ENCODE results near the gene CTIF. TPM values are rescaled to one million over a fixed set of nuclear protein-coding genes. Genes with fewer than 3 reads are reported as not detected.

CTIF gene
- total RNA-seq, 2 experiments from 2014 or later: 6.3 to 6.9 TPM

- CTCF ChIA-PET: no interaction called here
- POLR2A ChIA-PET: no interaction called here
Measured at GRCh38 chr18:48837676-48838075, 298.8 kb downstream of the CTIF start.

DNA sequence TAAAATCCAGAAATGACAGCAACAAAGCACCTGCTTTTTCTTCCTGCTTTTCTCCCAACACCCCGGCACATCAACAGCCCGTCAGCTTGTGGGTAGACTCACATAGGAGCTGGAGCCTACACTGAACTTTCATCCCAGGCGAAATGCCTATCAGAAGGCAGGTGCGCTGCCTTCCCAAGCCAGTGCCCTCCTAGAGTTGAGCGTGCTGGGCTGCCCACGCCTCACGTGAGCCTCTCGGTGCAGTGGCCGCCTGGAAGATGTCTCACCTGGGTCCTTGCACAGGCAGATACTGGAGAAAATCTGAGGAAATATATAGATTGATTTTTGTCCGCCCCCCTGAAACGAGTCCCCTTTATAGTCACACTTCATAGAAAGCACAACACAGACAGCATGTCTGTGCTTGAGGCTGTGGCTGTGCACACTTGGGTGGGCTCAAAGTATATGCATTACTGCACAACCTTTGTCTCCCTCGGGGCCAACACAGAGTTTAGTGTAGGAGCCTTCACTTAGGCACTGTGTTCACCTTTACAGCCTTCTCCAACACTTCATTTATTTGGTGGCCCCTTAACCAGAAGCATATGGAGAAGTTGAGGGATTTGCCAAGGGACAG is 299.4 kb downstream of the CTIF start:
- ChIA-PET POLR2A (no interaction called here), CTCF (no interaction called here)

GRCh38 chr18:48838921-48839818 is 300.3 kb downstream of the CTIF start:
- POLR2A ChIA-PET: no interaction called here
- CTCF ChIA-PET: no interaction called here

GRCh38 chr18:48839819-48840490 is 301.1 kb downstream of the CTIF start:
- ChIA-PET POLR2A (no interaction called here), CTCF (interaction anchor here (0.9 kb wide), 1 partner anchor 63 kb away, joined by 3 read pairs; no protein-coding TSS in a partner anchor)

DNA sequence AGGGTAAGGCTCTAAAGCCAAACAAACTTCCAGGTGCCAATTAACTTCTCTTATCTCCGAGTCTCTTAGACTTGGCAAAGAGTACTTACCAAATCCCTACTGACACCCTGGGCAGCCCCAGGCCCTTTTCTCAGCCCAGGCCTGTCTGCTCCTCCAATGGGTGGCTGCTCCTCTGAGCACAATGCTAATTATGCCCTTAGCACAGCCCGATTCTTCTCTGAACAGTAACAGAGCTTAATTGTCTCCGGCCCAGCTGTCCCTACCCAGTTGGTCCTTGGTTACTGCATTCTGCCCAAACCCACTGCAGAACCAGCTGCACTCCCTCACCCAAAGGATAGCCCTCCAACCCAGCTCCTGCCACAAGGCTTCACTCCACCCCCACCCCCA is 301.7 kb downstream of the CTIF start:
- CTCF ChIA-PET: interaction anchor here (0.9 kb wide), 1 partner anchor 63 kb away, joined by 3 read pairs; no protein-coding TSS in a partner anchor
- POLR2A ChIA-PET: no interaction called here

GRCh38 chr18:48841381-48842258 is 302.8 kb downstream of the CTIF start:
- ChIA-PET CTCF (no interaction called here), POLR2A (interaction anchor here (1.7 kb wide), 1 partner anchor 14 kb away, joined by 4 read pairs; no protein-coding TSS in a partner anchor)

GRCh38 chr18:48842259-48843061 is 303.6 kb downstream of the CTIF start:
- ChIA-PET CTCF (interaction anchor here (1.4 kb wide), 2 partner anchors 23 to 27 kb away, joined by 4 read pairs; no protein-coding TSS in a partner anchor), POLR2A (interaction anchor here (1.7 kb wide), 1 partner anchor 14 kb away, joined by 4 read pairs; no protein-coding TSS in a partner anchor)

DNA sequence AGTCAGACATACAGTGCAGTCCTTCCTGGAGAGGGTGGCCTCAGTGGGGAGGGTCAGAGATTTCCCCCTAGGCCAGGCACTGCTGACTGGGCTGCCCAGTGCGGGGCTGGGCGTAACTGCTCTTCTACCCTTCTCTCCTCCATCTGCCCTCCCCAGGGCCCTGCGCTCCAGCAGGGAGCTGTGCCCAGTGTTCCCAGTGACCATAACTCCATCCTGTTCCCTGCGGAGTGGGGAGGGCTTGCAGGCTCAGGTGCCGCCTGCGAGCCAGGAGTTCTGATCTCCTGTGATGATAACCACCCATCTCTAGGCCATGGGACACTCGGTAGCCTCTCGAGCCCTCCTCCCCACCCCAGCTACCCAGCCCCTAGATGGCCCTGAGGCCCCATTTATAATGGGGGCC is 304.3 kb downstream of the CTIF start:
- POLR2A ChIA-PET: interaction anchor here (1.7 kb wide), 1 partner anchor 13 kb away, joined by 4 read pairs; no protein-coding TSS in a partner anchor
- CTCF ChIA-PET: interaction anchor here (1.3 to 1.4 kb wide), 3 partner anchors 8 to 26 kb away, joined by 3 to 4 read pairs (median 4); no protein-coding TSS in a partner anchor

DNA sequence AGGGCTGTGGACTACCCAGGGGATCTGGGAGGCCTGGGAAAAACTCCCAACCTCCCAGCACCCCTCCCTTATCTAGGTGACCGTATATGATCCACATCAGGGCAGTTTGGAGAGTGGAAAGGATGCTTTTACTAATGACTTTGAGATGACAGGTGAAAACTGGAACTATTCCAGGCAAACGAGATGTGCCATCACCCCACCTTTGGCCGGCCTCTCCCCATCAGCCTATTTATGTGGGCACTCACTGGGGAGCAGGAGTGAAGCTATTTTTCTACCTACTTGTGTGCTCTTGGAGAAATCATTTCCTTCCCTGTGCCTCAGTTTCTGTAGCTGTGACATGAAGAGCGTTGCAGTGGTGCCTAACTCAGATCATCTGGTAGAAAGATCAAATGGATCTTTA is 304.8 kb downstream of the CTIF start:
- CTCF ChIA-PET: interaction anchor here (1.3 to 1.4 kb wide), 3 partner anchors 9 to 25 kb away, joined by 3 to 4 read pairs (median 4); no protein-coding TSS in a partner anchor

DNA sequence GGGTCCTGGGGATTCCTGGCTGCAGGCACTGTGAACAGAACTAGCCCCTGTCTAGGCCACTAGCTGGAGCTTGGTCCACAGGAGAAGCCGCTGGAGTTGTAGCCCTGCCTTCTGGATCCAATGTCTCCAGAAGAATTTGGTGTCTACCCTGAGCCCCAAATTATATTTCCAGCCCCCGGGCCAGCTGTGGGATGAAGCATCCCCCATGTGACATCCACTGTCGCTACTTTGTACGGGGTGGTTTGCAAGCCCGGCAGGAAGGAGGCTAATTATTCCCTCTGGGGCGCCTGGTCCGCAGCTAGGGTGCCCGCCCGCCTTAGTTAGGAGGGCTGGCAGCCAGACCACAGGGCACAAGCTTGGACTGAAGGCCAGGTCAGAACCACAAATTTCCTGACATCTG is 305.4 kb downstream of the CTIF start:
- ChIA-PET CTCF (interaction anchor here (1.3 to 1.4 kb wide), 3 partner anchors 10 to 25 kb away, joined by 3 to 4 read pairs (median 4); no protein-coding TSS in a partner anchor), POLR2A (no interaction called here)

More for the DNA sequence above, 304.8 kb downstream of the CTIF start:
- POLR2A ChIA-PET: no interaction called here

DNA sequence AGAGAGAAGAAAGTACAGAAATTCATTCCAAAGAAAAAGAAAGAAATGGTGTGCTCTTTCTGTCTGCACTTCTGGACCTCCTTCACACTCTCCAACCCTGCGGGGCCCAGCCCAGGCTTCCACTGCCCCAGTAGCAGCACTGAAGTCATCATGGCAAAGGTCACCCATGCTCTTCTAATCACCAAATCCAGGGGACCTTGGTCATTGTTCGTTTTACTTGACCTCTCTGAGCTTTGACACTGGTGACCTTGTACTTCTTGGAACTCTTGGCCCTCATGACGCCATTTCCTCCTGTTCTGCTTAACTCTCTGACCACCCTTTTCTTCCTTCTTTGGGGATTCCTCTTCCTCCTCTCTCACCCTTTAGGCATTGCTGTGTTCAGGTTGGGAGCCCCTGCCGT is 306.3 kb downstream of the CTIF start:
- ChIA-PET CTCF (no interaction called here), POLR2A (no interaction called here)

DNA sequence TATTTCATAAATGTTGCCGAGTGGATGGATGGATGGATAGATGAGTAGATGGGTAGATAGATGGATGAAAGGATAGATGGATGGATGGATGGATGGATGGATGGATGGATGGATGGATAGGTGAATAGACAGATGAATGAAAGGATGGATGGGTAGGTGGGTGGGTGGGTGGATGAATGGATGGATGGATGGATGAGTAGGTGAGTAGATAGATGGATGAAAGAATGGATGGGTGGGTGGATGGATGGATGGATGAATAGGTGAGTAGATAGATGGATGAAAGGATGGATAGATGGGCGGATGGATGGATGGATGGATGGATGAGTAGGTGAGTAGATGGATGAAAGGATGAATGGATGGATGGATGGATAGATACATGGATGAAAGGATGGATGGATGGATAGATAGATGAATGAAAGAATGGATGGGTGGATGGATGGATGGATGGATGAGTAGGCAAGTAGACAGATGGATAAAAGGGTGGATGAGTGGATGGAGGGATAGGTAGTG is 307.6 kb downstream of the CTIF start:
- POLR2A ChIA-PET: no interaction called here

GRCh38 chr18:48847807-48848486 is 309.1 kb downstream of the CTIF start:
- CTCF ChIA-PET: interaction anchor here (0.9 kb wide), 1 partner anchor 39 kb away, joined by 3 read pairs; no protein-coding TSS in a partner anchor
- POLR2A ChIA-PET: no interaction called here

More for the DNA sequence above, 307.6 kb downstream of the CTIF start:
- CTCF ChIA-PET: no interaction called here

- ChIA-PET CTCF (interaction anchor here (0.6 kb wide), 1 partner anchor 146 kb away, joined by 4 read pairs; no protein-coding TSS in a partner anchor), POLR2A (no interaction called here)
Measured at GRCh38 chr18:48848641-48849143, 309.9 kb downstream of the CTIF start.

GRCh38 chr18:48850822-48851598 is 312.2 kb downstream of the CTIF start:
- CTCF ChIA-PET: no interaction called here
- POLR2A ChIA-PET: no interaction called here

- ChIA-PET POLR2A (no interaction called here), CTCF (no interaction called here)
Measured at GRCh38 chr18:48851599-48851960, 312.7 kb downstream of the CTIF start.

GRCh38 chr18:48852292-48852691 is 313.5 kb downstream of the CTIF start:
- ChIA-PET CTCF (no interaction called here), POLR2A (no interaction called here)

Data from activated CD8-positive, alpha-beta memory T cell treated with anti-CD3 and anti-CD28 coated beads for 36 hours (primary cell).